K562 (cell line): ENCODE data around the gene PHKA2. TPM values are rescaled to one million over a fixed set of nuclear protein-coding genes. Genes with fewer than 3 reads are reported as not detected.

ENCODE experiments used
- ATAC-seq: fragments of 200-7000 bp; cut with Tn5 transposase; 3 replicates; pipeline ENCODE4 v1.9.1; 2020; ENCODE audit warnings: moderate library complexity
- BruUV-seq: library from RNA; stranded (reverse); fragments of 400-500 nt; replicated peaks from 2 replicates; lab custom pipeline; 2021; lab: Mats Ljungman, UMichigan
- CTCF ChIA-PET: fragments of 300-600 bp; formaldehyde crosslinking; extraction: SDS; loops from one replicate; lab custom pipeline; 2021; ENCODE audit warnings: low intra/inter-chr PET ratio; lab: Yijun Ruan, JAX
- POLR2A ChIA-PET: fragments of 300-600, 350-650 bp; sonication (Branson Sonifier 250); formaldehyde crosslinking; extraction: SDS; loops from one replicate; lab custom pipeline; 2021; ENCODE audit warnings: antibody characterized with exemption, inconsistent platforms; lab: Yijun Ruan, JAX
- DNase-seq, 4 experiments: peaks; one replicate each; pipeline versions ENCODE4 v3.0.0 to v3.0.0-alpha.2; 2011 to 2018; ENCODE audit warnings: low spot score in 3 of 4, mixed read lengths in 3 of 4; ENCODE audit errors: extremely low read depth in 1 of 4
- FAIRE-seq: peaks from 2 replicates; lab custom pipeline; 2011; peaks lifted over from hg19 to GRCh38; lab: Jason Lieb, UNC
- H2AFZ ChIP-seq: 2 replicates; pipeline ENCODE4 v1.6.0; 2011; ENCODE audit warnings: low read depth, low read length, control low read depth, inconsistent platforms
- H3K27ac ChIP-seq: fragments of 200-600 bp; 3 replicates; pipeline ENCODE4 v1.8.0; 2011; ENCODE audit warnings: low read depth, mild to moderate bottlenecking, control low read depth, inconsistent platforms, low read length, moderate library complexity, mixed read lengths; ENCODE audit errors: extremely low read depth
- H3K27me3 ChIP-seq, 2 experiments: fragments of 300-600 bp in 1 of 2; 2 replicates in 1 of 2; 3 replicates in 1 of 2; pipeline versions ENCODE4 v1.6.0 to v1.8.0; 2011; ENCODE audit warnings: inconsistent platforms in 2 of 2, low read length in 2 of 2, mild to moderate bottlenecking in 1 of 2, mixed read lengths in 1 of 2, moderate library complexity in 1 of 2; ENCODE audit not compliant: control insufficient read depth in 2 of 2, insufficient read depth in 2 of 2
- H3K36me3 ChIP-seq: fragments of 300-600 bp; 3 replicates; pipeline ENCODE4 v1.8.0; 2011; ENCODE audit warnings: mild to moderate bottlenecking, low read length, inconsistent platforms; ENCODE audit not compliant: control insufficient read depth, insufficient read depth
- H3K4me1 ChIP-seq, 2 experiments: fragments of 200-600 bp in 1 of 2; replicated peaks in 1 of 2; 2 replicates in 1 of 2; 3 replicates in 1 of 2; pipeline versions ENCODE4 v1.5.1 to v1.8.0; 2011; ENCODE audit warnings: inconsistent platforms in 2 of 2, low read length in 2 of 2, mild to moderate bottlenecking in 1 of 2, mixed read lengths in 1 of 2, moderate library complexity in 1 of 2; ENCODE audit not compliant: control insufficient read depth in 2 of 2, insufficient read depth in 2 of 2
- H3K4me2 ChIP-seq: 2 replicates; pipeline ENCODE4 v1.6.1; 2011; ENCODE audit warnings: low read length, control low read depth, inconsistent platforms, mixed read lengths; ENCODE audit not compliant: insufficient read depth
- H3K4me3 ChIP-seq: fragments of 200-600 bp; sonication (generic), shearing (Covaris generic); 2 replicates; pipeline ENCODE4 v1.5.1; 2016; ENCODE audit warnings: control low read depth, inconsistent platforms
- H3K79me2 ChIP-seq: fragments of 200-600 bp; 3 replicates; pipeline ENCODE4 v1.8.0; 2011; ENCODE audit warnings: low read length, inconsistent platforms; ENCODE audit not compliant: control insufficient read depth, insufficient read depth
- H3K9ac ChIP-seq, 2 experiments: 2 replicates each; pipeline versions ENCODE4 v1.6.0 to v1.6.1; 2011; ENCODE audit warnings: low read depth in 2 of 2, low read length in 2 of 2, control low read depth in 1 of 2, inconsistent platforms in 1 of 2, mild to moderate bottlenecking in 1 of 2, mixed read lengths in 1 of 2; ENCODE audit not compliant: insufficient read depth in 1 of 2
- H3K9me1 ChIP-seq: one replicate; pipeline ENCODE4 v1.6.0; 2011; ENCODE audit warnings: inconsistent platforms, mild to moderate bottlenecking, low read length, moderate library complexity; ENCODE audit not compliant: control insufficient read depth, insufficient read depth
- H3K9me3 ChIP-seq: replicated peaks from 2 replicates; pipeline ENCODE4 v1.5.1; 2011; ENCODE audit warnings: low read depth, low read length, inconsistent platforms; ENCODE audit not compliant: control insufficient read depth, insufficient read depth
- H4K20me1 ChIP-seq: replicated peaks from 2 replicates; pipeline ENCODE4 v1.6.1; 2011; ENCODE audit warnings: low read length, inconsistent platforms, mixed read lengths; ENCODE audit not compliant: control insufficient read depth, insufficient read depth
- BRF1 ChIP-seq: IDR thresholded peaks from 3 replicates; pipeline ENCODE4 v1.6.1; 2011; ENCODE audit warnings: borderline replicate concordance, mild to moderate bottlenecking; ENCODE audit not compliant: insufficient read length; ENCODE audit errors: extremely low read depth
- FOS ChIP-seq: IDR thresholded peaks from 3 replicates; pipeline ENCODE4 v1.6.1; 2011; ENCODE audit not compliant: insufficient read length; ENCODE audit errors: extremely low read depth
- FUS ChIP-seq: fragments of 200-400 bp; formaldehyde crosslinking; optimal IDR thresholded peaks from 2 replicates; pipeline ENCODE3; 2017; ENCODE audit warnings: low read depth, low read length
- GATA2 ChIP-seq: sonication (generic); formaldehyde crosslinking; IDR thresholded peaks from 2 replicates; pipeline ENCODE4 v1.4.0; 2020; ENCODE audit warnings: mild to moderate bottlenecking, missing genetic modification reagents
- GTF2A2 ChIP-seq: IDR thresholded peaks from 2 replicates; pipeline ENCODE4 v1.6.1; 2016; ENCODE audit warnings: mild to moderate bottlenecking, missing genetic modification characterization, missing compliant biosample characterization
- POLR2H ChIP-seq: IDR thresholded peaks from 2 replicates; pipeline ENCODE4 v1.6.1; 2016; ENCODE audit warnings: missing genetic modification characterization, low read depth, mild to moderate bottlenecking, control low read depth, missing compliant biosample characterization, moderate library complexity
- RFX1 ChIP-seq: fragments of 450-650 bp; IDR thresholded peaks from 2 replicates; pipeline ENCODE4 v1.6.1; 2016; ENCODE audit warnings: mild to moderate bottlenecking, moderate library complexity
- XRCC4 ChIP-seq: IDR thresholded peaks from one replicate; pipeline ENCODE4 v1.6.1; 2011; ENCODE audit not compliant: insufficient read depth, insufficient read length; ENCODE audit errors: extremely low read depth
- ZBTB26 ChIP-seq: fragments of 450-650 bp; formaldehyde crosslinking; IDR thresholded peaks from 2 replicates; pipeline ENCODE4 v1.4.0; 2022; ENCODE audit warnings: missing genetic modification characterization
- ZC3H11A ChIP-seq: IDR thresholded peaks from 2 replicates; pipeline ENCODE4 v1.6.1; 2012; ENCODE audit warnings: low read depth, low read length, improper control_type of control experiment
- ZNF146 ChIP-seq: IDR thresholded peaks from one replicate; pipeline ENCODE4 v1.6.1; 2018; ENCODE audit warnings: missing compliant biosample characterization; ENCODE audit not compliant: unreplicated experiment
- ZNF224 ChIP-seq: sonication (generic); formaldehyde crosslinking; IDR thresholded peaks from 2 replicates; pipeline ENCODE4 v1.8.0; 2022; ENCODE audit warnings: mild to moderate bottlenecking, missing genetic modification reagents
- ZNF644 ChIP-seq: fragments of 200-800 bp; sonication (Bioruptor generic); IDR thresholded peaks from 2 replicates; pipeline ENCODE4 v1.6.1; 2016; ENCODE audit warnings: low read depth, missing genetic modification characterization, missing compliant biosample characterization
- ZNF76 ChIP-seq: fragments of 250-450 bp; sonication (Bioruptor Pico); IDR thresholded peaks from 2 replicates; pipeline ENCODE4 v1.4.0; 2020; ENCODE audit warnings: mild to moderate bottlenecking, moderate library complexity, borderline replicate concordance
- ZNF79 ChIP-seq: fragments of 250-450 bp; sonication (Bioruptor Pico); IDR thresholded peaks from 2 replicates; pipeline ENCODE4 v1.4.0; 2020; ENCODE audit warnings: low read depth, mild to moderate bottlenecking, moderate library complexity
- WGBS: fragments of 100-300 bp; shearing (Covaris generic); methylation state at CpG from one replicate; pipeline ENCODE4 v1.1.6; 2016; ENCODE audit warnings: low coverage, mixed read lengths; ENCODE audit not compliant: insufficient coverage; ENCODE audit errors: missing lambda C conversion rate; 5-methylcytosine and 5-hydroxymethylcytosine counted together
- in situ Hi-C: fragments of 300-500 bp; cut with MboI; formaldehyde crosslinking; loops from 4 replicates; pipeline ENCODE4 v1.15.0; 2018; ENCODE audit warnings: inconsistent platforms, mixed read lengths
- intact Hi-C: fragments of 100-400 bp; cut with micrococcal nuclease; formaldehyde crosslinking; loops from 2 replicates; pipeline ENCODE4 v1.14.2; 2022
- polyA plus RNA-seq, 8 experiments: library from polyadenylated mRNA; depleted of rRNA in 4 of 8; stranded (reverse) in 5 of 8; unstranded in 3 of 8; fragments of >200 nt; fragmentation: Nextera tagmentation in 2 of 8; fragmentation: Illumina TruSeq in 1 of 8; extraction: Ambion mirVana in 2 of 8; extraction: Trizol in 1 of 8; gene quantifications; 2 replicates each; pipeline versions ENCODE4 v1.2.1 to v1.2.3, GENCODE V29; 2011 to 2014; ENCODE audit warnings: inconsistent platforms in 1 of 8, missing spikeins in 1 of 8
- total RNA-seq, 7 experiments: library from RNA; depleted of rRNA in 6 of 7; stranded (reverse); fragments of >200 nt in 6 of 7; fragmentation: Illumina TruSeq in 2 of 7; extraction: Trizol in 2 of 7; gene quantifications; 2 replicates each; pipeline versions ENCODE4 v1.2.1 to v1.2.3, GENCODE V29; 2011 to 2021; ENCODE audit warnings: low replicate concordance in 1 of 7

The PHKA2 gene
- total and polyA plus RNA-seq, 9 of the 15 experiments (the other 6 are each of a cell fraction or from before 2014, with no cell fraction given) = 2.8 to 33.1 (median 20.3) TPM

- H2AFZ ChIP-seq = no peak overlapping the region
- intact Hi-C loops (no loop called here), in situ Hi-C loops (no loop called here)
- 2% methylated on average over 4 of the region's 4 CpGs for WGBS
- H3K27me3 ChIP-seq = no peaks in the 10 kb centered on the region; a peak in 1 of 5 replicates
- no peaks in the 10 kb centered on the region for H3K4me1 ChIP-seq
- no peaks in the 10 kb centered on the region for H3K9me3 ChIP-seq
- CTCF ChIA-PET = no interaction called here
- no peaks in the 10 kb centered on the region for H3K79me2 ChIP-seq
- no peak overlapping the region for H3K9ac ChIP-seq
- H3K4me2 ChIP-seq = no peak overlapping the region
- no peak overlapping the region for H3K4me3 ChIP-seq
- ATAC-seq (no peak), DNase-seq (no peak), FAIRE-seq (no peak)
- no peaks in the 10 kb centered on the region for H3K36me3 ChIP-seq
- no TSS peak for BruUV-seq
- no peaks in the 10 kb centered on the region for H4K20me1 ChIP-seq
- no peaks in the 10 kb centered on the region for H3K9me1 ChIP-seq
- H3K27ac ChIP-seq = no peak overlapping the region
- POLR2A ChIA-PET = no interaction called here
- TF ChIP-seq FUS (no peak), ZC3H11A (no peak), ZNF79 (CRISPR knock-in tag) (no peak), XRCC4 (no peak), BRF1 (no peak), FOS (no peak), GATA2 (CRISPR knock-in tag) (no peak), ZBTB26 (CRISPR knock-in tag) (no peak), ZNF224 (CRISPR knock-in tag) (no peak), ZNF644 (tag) (no peak), ZNF146 (CRISPR knock-in tag) (no peak), ZNF76 (CRISPR knock-in tag) (no peak), POLR2H (tag) (no peak), GTF2A2 (tag) (no peak), RFX1 (no peak)
Measured at GRCh38 chrX:18997916-18998315, 14.0 kb upstream of the PHKA2 start.
